WERI-Rb-1 (cell line): ENCODE data around the gene BPI.
"Not testable (repeated sequence)": the region's sequence is repeated elsewhere in the genome, so short reads cannot be mapped to it uniquely, and the experiment has no call there.

Experiments used
- DNase-seq: peaks from one replicate; pipeline ENCODE4 v3.0.0-alpha.2; 2020
- H3K27ac ChIP-seq: fragments of 250-450 bp; sonication (Bioruptor Pico); 2 replicates; pipeline ENCODE4 v1.5.1; 2020; ENCODE audit warnings: mild to moderate bottlenecking, moderate library complexity
- H3K27me3 ChIP-seq: fragments of 250-450 bp; sonication (Bioruptor Pico); 2 replicates; pipeline ENCODE4 v1.5.1; 2021; ENCODE audit warnings: mild to moderate bottlenecking, low read depth, moderate library complexity; ENCODE audit not compliant: insufficient read depth, severe bottlenecking
- H3K36me3 ChIP-seq: fragments of 250-450 bp; sonication (Bioruptor Pico); 2 replicates; pipeline ENCODE4 v1.5.1; 2020; ENCODE audit warnings: mild to moderate bottlenecking, moderate library complexity
- H3K4me3 ChIP-seq: 2 replicates; pipeline ENCODE4 v1.5.1; 2011; ENCODE audit warnings: low read depth, mild to moderate bottlenecking, control low read depth, low read length
- H3K9me3 ChIP-seq: fragments of 250-450 bp; sonication (Bioruptor Pico); 2 replicates; pipeline ENCODE4 v1.5.1; 2021; ENCODE audit warnings: mild to moderate bottlenecking, moderate library complexity; ENCODE audit not compliant: severe bottlenecking
- TF ChIP-seq, protein P1 (sequence below): IDR thresholded peaks from 2 replicates; pipeline ENCODE4 v1.5.1; 2011; ENCODE audit warnings: low read depth, mild to moderate bottlenecking, control low read depth, inconsistent platforms, low read length

The BPI gene

GRCh38 chr20:38303908-38304379 is at the start of gene BPI:
BPI (plus strand) TSS chr20:38304156; CDS start chr20:38304224, 68 bp downstream.
- TF ChIP-seq, protein P1, sequence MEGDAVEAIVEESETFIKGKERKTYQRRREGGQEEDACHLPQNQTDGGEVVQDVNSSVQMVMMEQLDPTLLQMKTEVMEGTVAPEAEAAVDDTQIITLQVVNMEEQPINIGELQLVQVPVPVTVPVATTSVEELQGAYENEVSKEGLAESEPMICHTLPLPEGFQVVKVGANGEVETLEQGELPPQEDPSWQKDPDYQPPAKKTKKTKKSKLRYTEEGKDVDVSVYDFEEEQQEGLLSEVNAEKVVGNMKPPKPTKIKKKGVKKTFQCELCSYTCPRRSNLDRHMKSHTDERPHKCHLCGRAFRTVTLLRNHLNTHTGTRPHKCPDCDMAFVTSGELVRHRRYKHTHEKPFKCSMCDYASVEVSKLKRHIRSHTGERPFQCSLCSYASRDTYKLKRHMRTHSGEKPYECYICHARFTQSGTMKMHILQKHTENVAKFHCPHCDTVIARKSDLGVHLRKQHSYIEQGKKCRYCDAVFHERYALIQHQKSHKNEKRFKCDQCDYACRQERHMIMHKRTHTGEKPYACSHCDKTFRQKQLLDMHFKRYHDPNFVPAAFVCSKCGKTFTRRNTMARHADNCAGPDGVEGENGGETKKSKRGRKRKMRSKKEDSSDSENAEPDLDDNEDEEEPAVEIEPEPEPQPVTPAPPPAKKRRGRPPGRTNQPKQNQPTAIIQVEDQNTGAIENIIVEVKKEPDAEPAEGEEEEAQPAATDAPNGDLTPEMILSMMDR = no peak
- Histone ChIP-seq H3K9me3 (no peaks in the 10 kb centered on the region), H3K4me3 (no peak within 1 kb of the TSS), H3K36me3 (no peaks in the 10 kb centered on the region), H3K27ac (no peak within 1 kb of the TSS), H3K27me3 (no peaks in the 10 kb centered on the region)
- DNase-seq = no peak

- H3K4me3 ChIP-seq, H3K9me3 ChIP-seq, DNase-seq, H3K27me3 ChIP-seq: not testable (repeated sequence)
- H3K27ac ChIP-seq = peak overlapping the region; percentile 74
- H3K36me3 ChIP-seq = peaks cover 28% of the 10 kb centered on the region
These were observed 49.3 kb upstream of the BPI start for GRCh38 chr20:38254621-38255020.

- no peaks in the 10 kb centered on the region for H3K9me3 ChIP-seq
- TF ChIP-seq, protein P1 = no peak
- peak overlapping the region; percentile 74 for H3K27ac ChIP-seq
These were observed 48.6 kb upstream of the BPI start for GRCh38 chr20:38255393-38255792.

GRCh38 chr20:38256021-38256420 is 47.9 kb upstream of the BPI start:
- Histone ChIP-seq H3K9me3 (no peaks in the 10 kb centered on the region), H3K27ac (no peak overlapping the region; the same call in 1 of the 2 replicates), H3K36me3 (peaks cover 28% of the 10 kb centered on the region), H3K4me3 (no peak overlapping the region), H3K27me3 (no peaks in the 10 kb centered on the region)
- TF ChIP-seq, protein P1 = no peak
- DNase-seq = no peak

More at GRCh38 chr20:38255393-38255792, 48.6 kb upstream of the BPI start:
- H3K27me3 ChIP-seq = no peaks in the 10 kb centered on the region
- no peak for DNase-seq
- peaks cover 28% of the 10 kb centered on the region for H3K36me3 ChIP-seq
- H3K4me3 ChIP-seq = no peak overlapping the region

GRCh38 chr20:38256966-38257365 is 47.0 kb upstream of the BPI start:
- no peaks in the 10 kb centered on the region for H3K9me3 ChIP-seq
- no peaks in the 10 kb centered on the region for H3K27me3 ChIP-seq
- DNase-seq = no peak
- H3K4me3 ChIP-seq = no peak overlapping the region
- H3K27ac ChIP-seq = no peak overlapping the region; the same call in 1 of the 2 replicates
- TF ChIP-seq, protein P1 = no peak
- H3K36me3 ChIP-seq = peaks cover 25% of the 10 kb centered on the region

GRCh38 chr20:38258545-38259215 is 45.3 kb upstream of the BPI start:
- TF ChIP-seq, protein P1 = no peak
- Histone ChIP-seq H3K27me3 (no peaks in the 10 kb centered on the region), H3K27ac (peak overlapping the region; percentile 72), H3K4me3 (no peak overlapping the region), H3K9me3 (no peaks in the 10 kb centered on the region), H3K36me3 (peaks cover 17% of the 10 kb centered on the region)
- peak; percentile 85 for DNase-seq
